Endothelial cell (in vitro differentiated cells): ENCODE data around the gene SH3PXD2A. TPM values are rescaled to one million over a fixed set of nuclear protein-coding genes. Genes with fewer than 3 reads are reported as not detected.
"Not testable (repeated sequence)": the region's sequence is repeated elsewhere in the genome, so short reads cannot be mapped to it uniquely, and the experiment has no call there.

Source experiments
- DNase-seq: peaks from one replicate; pipeline ENCODE4 v3.0.0; 2021; ENCODE audit warnings: low spot score
- H3K27ac Mint-ChIP-seq: one replicate; pipeline ENCODE4 v1.8.0; 2021; ENCODE audit warnings: mixed read lengths, inconsistent platforms; ENCODE audit not compliant: unreplicated experiment
- H3K27me3 Mint-ChIP-seq: one replicate; pipeline ENCODE4 v1.8.0; 2021; ENCODE audit warnings: mild to moderate bottlenecking, moderate library complexity, mixed read lengths, inconsistent platforms; ENCODE audit not compliant: unreplicated experiment
- H3K36me3 Mint-ChIP-seq: one replicate; pipeline ENCODE4 v1.8.0; 2021; ENCODE audit warnings: mild to moderate bottlenecking, low read depth, mixed read lengths, inconsistent platforms; ENCODE audit not compliant: unreplicated experiment
- H3K4me1 Mint-ChIP-seq: one replicate; pipeline ENCODE4 v1.8.0; 2021; ENCODE audit warnings: mild to moderate bottlenecking, mixed read lengths, inconsistent platforms; ENCODE audit not compliant: unreplicated experiment
- H3K4me3 Mint-ChIP-seq: one replicate; pipeline ENCODE4 v1.8.0; 2021; ENCODE audit warnings: mild to moderate bottlenecking, mixed read lengths, inconsistent platforms; ENCODE audit not compliant: unreplicated experiment
- H3K9me3 Mint-ChIP-seq: one replicate; pipeline ENCODE4 v1.8.0; 2021; ENCODE audit warnings: mixed read lengths, inconsistent platforms; ENCODE audit not compliant: unreplicated experiment
- total RNA-seq: library from RNA; stranded (reverse); fragmentation: NEBNext Ultra II Directional; extraction: Animal tissue kit (Norgen Biotek cat#: 25700); gene quantifications from one replicate; pipeline ENCODE4 v1.2.1, GENCODE V29; 2021; ENCODE audit not compliant: unreplicated experiment
- TF ChIP-seq, protein P1 (sequence below): fragments of 200-600 bp; sonication (generic); IDR thresholded peaks from one replicate; pipeline ENCODE4 v1.5.0; 2021; ENCODE audit warnings: antibody characterized with exemption; ENCODE audit not compliant: unreplicated experiment

The SH3PXD2A gene
- total RNA-seq, 1 donor from 2014 or later = 59.9 TPM

DNA sequence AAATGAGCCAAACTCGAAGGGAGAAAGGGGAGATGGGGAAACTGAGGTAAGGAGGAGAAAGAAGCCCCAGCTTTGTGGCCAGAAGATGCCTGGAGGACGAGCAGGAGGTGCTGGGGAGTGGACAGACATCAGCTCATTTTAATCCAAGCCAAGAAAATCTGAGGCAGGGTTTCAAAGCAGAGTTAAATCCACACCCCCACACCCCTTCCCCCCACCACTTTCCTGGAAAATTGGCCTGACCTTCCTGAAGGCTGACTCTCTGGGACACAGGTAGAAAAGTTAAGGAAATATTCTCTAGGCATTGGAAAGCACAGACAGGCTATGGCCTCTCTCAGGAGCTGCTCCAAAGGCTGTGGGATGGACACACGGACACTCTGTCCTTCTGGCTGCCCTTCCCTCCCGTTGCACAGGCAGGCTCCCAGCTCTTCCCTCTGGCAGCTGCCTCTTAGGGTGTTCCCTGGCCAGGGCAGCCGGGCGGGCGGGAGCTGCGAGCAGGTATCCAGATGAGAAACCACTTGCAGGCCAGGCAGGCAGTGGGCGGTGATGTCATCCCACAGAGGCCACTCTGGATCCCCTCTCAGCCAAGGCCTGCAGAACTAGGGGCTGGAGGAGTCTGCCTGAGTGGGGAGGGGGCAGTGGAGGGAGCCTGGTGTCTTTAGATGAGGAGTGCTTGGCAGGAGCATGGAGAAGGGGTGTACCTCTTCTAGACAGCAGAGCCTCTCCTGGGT, 190.1 kb downstream of the SH3PXD2A start:
- no peak for DNase-seq
- Mint-ChIP-seq H3K4me3 (peak overlapping the region; percentile 45), H3K4me1 (no peaks in the 10 kb centered on the region), H3K27ac (no peak overlapping the region), H3K9me3 (no peaks in the 10 kb centered on the region), H3K27me3 (peaks cover 10% of the 10 kb centered on the region), H3K36me3 (peaks cover 26% of the 10 kb centered on the region)
- TF ChIP-seq, protein P1, sequence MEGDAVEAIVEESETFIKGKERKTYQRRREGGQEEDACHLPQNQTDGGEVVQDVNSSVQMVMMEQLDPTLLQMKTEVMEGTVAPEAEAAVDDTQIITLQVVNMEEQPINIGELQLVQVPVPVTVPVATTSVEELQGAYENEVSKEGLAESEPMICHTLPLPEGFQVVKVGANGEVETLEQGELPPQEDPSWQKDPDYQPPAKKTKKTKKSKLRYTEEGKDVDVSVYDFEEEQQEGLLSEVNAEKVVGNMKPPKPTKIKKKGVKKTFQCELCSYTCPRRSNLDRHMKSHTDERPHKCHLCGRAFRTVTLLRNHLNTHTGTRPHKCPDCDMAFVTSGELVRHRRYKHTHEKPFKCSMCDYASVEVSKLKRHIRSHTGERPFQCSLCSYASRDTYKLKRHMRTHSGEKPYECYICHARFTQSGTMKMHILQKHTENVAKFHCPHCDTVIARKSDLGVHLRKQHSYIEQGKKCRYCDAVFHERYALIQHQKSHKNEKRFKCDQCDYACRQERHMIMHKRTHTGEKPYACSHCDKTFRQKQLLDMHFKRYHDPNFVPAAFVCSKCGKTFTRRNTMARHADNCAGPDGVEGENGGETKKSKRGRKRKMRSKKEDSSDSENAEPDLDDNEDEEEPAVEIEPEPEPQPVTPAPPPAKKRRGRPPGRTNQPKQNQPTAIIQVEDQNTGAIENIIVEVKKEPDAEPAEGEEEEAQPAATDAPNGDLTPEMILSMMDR = no peak

DNA sequence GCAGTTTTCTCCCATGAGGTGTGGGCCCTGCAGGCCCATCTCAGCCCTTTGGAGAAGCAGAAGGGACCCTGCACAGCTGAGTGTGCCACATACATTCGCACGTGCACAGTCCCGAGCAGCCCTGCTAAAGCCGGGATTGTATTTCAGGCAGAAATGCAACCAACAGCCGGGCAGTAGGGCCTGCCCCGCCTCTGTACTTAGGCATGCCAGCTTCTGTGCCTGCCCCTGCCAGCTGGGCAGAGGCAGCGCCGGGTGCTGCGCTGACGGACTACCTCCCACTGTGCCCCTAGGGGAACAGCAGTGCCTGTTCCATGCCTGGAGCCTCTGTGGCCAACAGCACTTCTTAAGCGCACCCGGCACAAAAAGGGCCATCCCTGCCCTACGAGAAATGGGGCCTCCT, 191.6 kb downstream of the SH3PXD2A start:
- no peak overlapping the region for H3K27ac Mint-ChIP-seq
- peaks cover 11% of the 10 kb centered on the region for H3K27me3 Mint-ChIP-seq
- H3K9me3 Mint-ChIP-seq = no peaks in the 10 kb centered on the region
- peaks cover 21% of the 10 kb centered on the region for H3K36me3 Mint-ChIP-seq
- H3K4me3 Mint-ChIP-seq = no peak overlapping the region
- no peak for DNase-seq
- TF ChIP-seq, protein P1 = no peak
- H3K4me1 Mint-ChIP-seq = no peaks in the 10 kb centered on the region

DNA sequence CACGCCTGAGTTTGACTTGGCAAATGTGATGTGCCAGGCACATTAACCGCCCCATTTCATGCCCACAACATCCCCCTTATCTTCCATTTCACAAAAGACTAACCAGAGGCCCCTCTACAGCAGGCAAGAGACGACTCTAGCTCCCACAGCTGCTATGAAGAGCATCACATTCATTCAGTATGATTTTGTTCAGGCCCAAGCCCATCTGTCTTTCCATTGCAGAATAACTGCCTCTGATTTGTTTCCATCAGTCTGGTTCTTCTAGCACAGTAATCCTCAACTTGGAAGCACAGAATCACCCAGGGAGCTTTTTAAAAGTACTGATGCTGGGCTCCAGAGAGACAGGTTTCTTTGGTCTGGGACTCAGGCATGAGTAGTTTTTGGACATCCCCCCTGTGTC, 192.1 kb downstream of the SH3PXD2A start:
- Mint-ChIP-seq H3K9me3 (no peaks in the 10 kb centered on the region), H3K4me3 (peak overlapping the region; percentile 8), H3K27ac (no peak overlapping the region), H3K36me3 (peaks cover 22% of the 10 kb centered on the region), H3K4me1 (no peaks in the 10 kb centered on the region), H3K27me3 (peaks cover 11% of the 10 kb centered on the region)
- TF ChIP-seq, protein P1 = no peak
- DNase-seq = no peak

DNA sequence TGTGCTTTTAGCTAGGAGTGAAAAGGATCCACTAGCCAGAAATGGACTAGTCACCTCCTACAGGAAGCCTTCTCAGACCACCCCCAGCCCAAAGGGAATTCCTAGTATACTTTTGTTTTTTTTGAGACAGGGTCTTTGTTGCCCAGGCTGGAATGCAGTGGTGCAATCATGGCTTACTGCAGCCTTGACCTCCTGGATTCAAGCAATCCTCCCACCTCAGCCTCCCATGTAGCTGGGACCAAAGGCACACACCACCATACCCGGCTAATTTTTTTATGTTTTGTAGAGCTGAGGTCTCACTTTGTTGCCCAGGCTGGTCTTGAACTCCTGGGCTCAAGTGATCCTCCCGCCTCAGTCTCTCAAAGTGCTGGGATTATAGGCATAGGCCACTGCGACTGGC, 192.7 kb downstream of the SH3PXD2A start:
- Mint-ChIP-seq H3K36me3 (peaks cover 27% of the 10 kb centered on the region), H3K27me3 (peaks cover 14% of the 10 kb centered on the region)
- not testable (repeated sequence) for H3K9me3 Mint-ChIP-seq, H3K4me1 Mint-ChIP-seq, DNase-seq, H3K27ac Mint-ChIP-seq, H3K4me3 Mint-ChIP-seq

DNA sequence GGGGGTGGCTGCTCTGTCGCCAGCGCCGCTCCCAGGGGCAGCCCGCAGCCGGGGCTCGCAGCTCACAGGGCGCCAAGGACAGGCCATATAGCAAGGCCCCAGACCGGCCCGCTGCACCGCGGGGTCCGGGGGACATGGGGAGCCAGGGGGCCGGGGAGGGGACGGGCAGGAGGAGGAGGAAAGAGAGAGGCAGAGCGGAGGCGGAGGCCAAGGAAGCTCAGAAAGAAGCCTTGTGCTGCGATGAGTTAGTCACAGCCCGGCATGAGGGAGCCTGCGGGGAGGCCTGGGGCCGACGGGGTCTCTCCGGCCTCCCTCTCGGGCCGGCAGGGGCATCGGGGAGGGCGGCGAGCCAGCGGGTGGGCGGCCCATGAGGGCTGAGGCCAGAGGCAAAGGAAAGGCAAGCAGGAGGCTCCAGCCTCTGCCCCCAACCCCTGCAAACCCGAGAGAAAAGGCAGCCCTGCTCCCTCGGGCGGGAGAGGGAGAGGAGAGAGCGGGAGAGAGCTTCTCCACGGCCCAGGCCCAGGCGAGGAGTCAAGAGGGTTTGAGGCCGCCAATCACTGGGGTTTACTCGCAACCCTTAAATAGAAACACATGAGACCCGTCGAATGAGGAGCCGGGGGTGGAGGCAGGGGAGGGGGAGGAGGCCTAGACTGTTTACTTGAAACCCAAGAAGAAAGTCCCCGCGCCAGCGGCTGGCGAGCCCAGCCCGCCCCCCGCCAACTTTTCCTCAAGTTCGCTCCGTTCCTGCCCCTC, 194.0 kb downstream of the SH3PXD2A start:
- peaks cover 35% of the 10 kb centered on the region for H3K36me3 Mint-ChIP-seq
- H3K4me1 Mint-ChIP-seq = peaks cover 10% of the 10 kb centered on the region
- TF ChIP-seq, protein P1 = no peak
- H3K4me3 Mint-ChIP-seq = no peak overlapping the region
- H3K9me3 Mint-ChIP-seq = no peaks in the 10 kb centered on the region
- H3K27ac Mint-ChIP-seq = no peak overlapping the region
- no peak for DNase-seq
- peaks cover 14% of the 10 kb centered on the region for H3K27me3 Mint-ChIP-seq
